ENCODE results near the gene B4GALNT2.

GRCh38 chr17:49107211-49107557 is 25.4 kb upstream of the B4GALNT2 start:
- TF ChIP-seq GATA3 (IDR thresholded peaks at IDR 0.05; ENCODE audit: low read depth, low read length) (no peak), GATA2 (IDR thresholded peaks at IDR 0.05; ENCODE audit: low read depth, low read length) (no peak)
